ENCODE results near the gene NTN5. TPM values are rescaled to one million over a fixed set of nuclear protein-coding genes. Genes with fewer than 3 reads are reported as not detected.
"Not testable (repeated sequence)": the region's sequence is repeated elsewhere in the genome, so short reads cannot be mapped to it uniquely, and the experiment has no call there.

The NTN5 gene
- total RNA-seq, 4 donors from 2014 or later: 0.47 to 1.9 (median 0.58) TPM; not detected in 1

DNA sequence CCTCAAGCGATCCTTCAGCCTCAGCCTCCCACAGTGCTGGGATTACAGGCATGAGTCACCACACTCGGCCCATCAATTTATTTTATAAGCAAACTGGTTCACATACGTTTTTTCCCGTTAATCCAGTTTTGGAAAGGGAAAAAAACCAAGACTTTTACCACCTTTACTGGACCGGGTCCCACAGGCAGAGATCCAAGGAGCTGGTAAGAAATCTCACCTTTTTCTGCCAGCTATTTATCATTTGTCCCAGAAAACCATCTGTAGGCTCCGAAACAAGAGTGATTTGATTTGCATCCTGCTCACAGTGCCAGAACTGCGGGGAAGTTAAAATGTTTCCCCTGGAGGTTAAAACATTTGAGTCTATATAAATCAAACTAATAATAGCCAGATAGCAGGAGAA lies 16.6 kb upstream of the NTN5 start:
- intact Hi-C loops (cut with DNase I; ENCODE audit: low total_unique reads): no loop called here
- TF ChIP-seq POLR2A (IDR thresholded peaks at IDR 0.05): no peak
- TF ChIP-seq, protein P1, sequence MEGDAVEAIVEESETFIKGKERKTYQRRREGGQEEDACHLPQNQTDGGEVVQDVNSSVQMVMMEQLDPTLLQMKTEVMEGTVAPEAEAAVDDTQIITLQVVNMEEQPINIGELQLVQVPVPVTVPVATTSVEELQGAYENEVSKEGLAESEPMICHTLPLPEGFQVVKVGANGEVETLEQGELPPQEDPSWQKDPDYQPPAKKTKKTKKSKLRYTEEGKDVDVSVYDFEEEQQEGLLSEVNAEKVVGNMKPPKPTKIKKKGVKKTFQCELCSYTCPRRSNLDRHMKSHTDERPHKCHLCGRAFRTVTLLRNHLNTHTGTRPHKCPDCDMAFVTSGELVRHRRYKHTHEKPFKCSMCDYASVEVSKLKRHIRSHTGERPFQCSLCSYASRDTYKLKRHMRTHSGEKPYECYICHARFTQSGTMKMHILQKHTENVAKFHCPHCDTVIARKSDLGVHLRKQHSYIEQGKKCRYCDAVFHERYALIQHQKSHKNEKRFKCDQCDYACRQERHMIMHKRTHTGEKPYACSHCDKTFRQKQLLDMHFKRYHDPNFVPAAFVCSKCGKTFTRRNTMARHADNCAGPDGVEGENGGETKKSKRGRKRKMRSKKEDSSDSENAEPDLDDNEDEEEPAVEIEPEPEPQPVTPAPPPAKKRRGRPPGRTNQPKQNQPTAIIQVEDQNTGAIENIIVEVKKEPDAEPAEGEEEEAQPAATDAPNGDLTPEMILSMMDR (IDR thresholded peaks at IDR 0.05): no peak
- no peak for DNase-seq (ENCODE audit: low spot score in 2 of 2)
- H3K4me3 ChIP-seq (ENCODE audit: low read depth, poor library complexity, severe bottlenecking): no peak overlapping the region
- WGBS, 2 donors: 38 to 45% methylated on average over 7 of the region's 7 CpGs

DNA sequence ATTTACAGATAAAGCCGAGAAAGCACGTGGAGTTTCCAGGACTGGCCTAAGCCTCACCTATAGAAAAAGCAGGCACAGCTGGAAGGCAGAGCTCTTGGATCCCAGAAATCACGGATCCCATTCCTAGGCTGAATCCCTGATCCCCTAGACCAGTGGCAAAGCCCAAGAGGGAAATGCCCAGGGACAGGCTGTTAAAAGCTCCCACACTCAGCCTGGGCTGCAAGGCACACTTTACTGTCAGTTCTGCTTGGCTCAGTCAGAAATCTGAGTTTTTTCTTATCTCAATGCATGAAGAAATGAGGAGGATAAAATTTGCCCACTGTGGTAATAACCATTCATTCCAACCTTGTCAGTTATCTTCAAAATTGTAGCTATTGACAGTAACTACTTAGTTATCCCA lies 15.0 kb upstream of the NTN5 start:
- H3K4me3 ChIP-seq (ENCODE audit: low read depth, poor library complexity, severe bottlenecking): no peak overlapping the region
- DNase-seq (ENCODE audit: low spot score in 2 of 2): no peak
- TF ChIP-seq, protein P1 (IDR thresholded peaks at IDR 0.05): no peak
- TF ChIP-seq POLR2A (IDR thresholded peaks at IDR 0.05): no peak
- intact Hi-C loops (cut with DNase I; ENCODE audit: low total_unique reads): no loop called here
- 91 to 93% methylated on average over 3 of the region's 3 CpGs for WGBS, 2 donors

DNA sequence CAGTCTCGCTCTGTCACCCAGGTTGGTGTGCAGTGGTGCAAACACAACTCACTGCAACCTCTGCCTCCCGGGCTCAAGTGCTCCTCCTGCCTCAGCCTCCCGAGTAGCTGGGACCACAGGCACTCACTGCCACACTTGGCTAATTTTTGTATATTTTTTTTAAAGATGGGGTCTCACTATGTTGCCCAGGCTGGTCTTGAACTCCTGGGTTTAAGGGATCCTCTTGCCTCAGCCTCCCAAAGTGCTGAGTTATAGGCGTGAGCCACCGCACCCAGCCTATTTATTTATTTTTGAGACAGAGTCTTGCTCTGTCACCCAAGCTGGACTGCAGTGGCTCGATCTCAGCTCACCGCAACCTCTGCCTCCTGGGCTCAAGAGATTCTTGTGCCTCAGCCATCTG lies 13.8 kb upstream of the NTN5 start:
- H3K4me3 ChIP-seq (ENCODE audit: low read depth, poor library complexity, severe bottlenecking); DNase-seq (ENCODE audit: low spot score in 2 of 2); intact Hi-C loops (cut with DNase I; ENCODE audit: low total_unique reads): not testable (repeated sequence)
- WGBS, 2 donors: 92% methylated on average over 7 of the region's 7 CpGs

DNA sequence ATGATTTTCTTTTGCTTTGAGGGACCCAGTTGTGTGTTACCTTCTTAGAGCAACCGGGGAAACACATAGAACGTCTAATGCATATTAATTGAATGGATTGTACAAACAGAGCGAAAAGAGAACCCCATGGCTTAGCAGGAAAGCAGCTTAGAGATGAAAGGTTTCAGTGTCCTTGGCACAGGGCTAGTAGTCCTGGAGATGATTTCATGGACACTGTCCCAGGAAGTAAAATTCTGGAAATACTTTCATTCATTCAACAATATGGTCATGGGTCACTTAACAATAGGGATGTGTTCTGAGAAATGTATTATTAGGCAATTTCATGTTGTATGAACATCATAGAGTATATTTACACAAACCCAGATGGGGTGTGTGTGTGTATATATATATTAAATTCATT lies 13.3 kb upstream of the NTN5 start:
- H3K4me3 ChIP-seq (ENCODE audit: low read depth, poor library complexity, severe bottlenecking): no peak overlapping the region
- DNase-seq (ENCODE audit: low spot score in 2 of 2): no peak
- intact Hi-C loops (cut with DNase I; ENCODE audit: low total_unique reads): no loop called here
- WGBS, 2 donors: 79 to 87% methylated on average over 3 of the region's 3 CpGs
- TF ChIP-seq POLR2A (IDR thresholded peaks at IDR 0.05): no peak
- TF ChIP-seq, protein P1 (IDR thresholded peaks at IDR 0.05): no peak

DNA sequence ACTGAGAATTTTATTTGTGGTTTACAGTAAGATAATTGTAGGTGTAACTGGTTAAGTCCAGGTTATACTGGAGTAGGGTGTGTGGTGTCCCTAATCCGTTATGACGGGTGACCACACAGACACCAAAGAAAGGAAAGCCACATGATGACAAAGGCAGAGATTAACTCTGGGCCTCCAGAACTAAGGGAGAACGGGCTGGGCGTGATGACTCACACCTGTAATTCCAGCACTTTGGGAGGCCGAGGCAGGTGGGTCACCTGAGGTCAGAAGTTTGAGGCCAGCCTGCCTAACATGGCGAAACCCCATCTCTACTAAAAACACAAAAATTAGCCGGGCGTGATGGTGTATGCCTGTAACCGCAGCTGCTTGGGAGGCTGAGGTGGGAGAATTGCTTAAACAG lies 12.8 kb upstream of the NTN5 start:
- TF ChIP-seq POLR2A (IDR thresholded peaks at IDR 0.05): no peak
- TF ChIP-seq, protein P1 (IDR thresholded peaks at IDR 0.05): no peak
- no peak for DNase-seq (ENCODE audit: low spot score in 2 of 2)
- no peak overlapping the region for H3K4me3 ChIP-seq (ENCODE audit: low read depth, poor library complexity, severe bottlenecking)
- intact Hi-C loops (cut with DNase I; ENCODE audit: low total_unique reads): no loop called here
- WGBS, 2 donors: 80% methylated on average over 9 of the region's 9 CpGs

DNA sequence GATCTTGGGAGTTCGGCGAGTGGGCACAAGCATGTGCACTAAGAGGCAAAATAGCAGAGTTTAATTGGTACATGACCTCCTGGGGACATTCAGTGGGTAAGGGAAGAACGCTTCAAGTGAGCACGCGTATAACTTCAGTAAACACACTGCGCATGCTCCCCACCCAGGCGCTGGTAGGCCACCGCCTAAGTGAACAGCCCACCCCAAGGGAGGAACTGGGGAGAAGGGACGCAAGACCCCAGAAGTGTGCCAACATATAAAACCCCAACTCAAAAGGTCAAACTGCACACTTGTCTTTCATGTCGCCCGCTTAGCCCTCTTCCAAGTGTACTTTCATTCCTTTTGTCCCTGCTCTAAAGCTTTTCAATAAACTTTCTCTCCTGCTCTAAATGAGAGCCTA lies 10.5 kb upstream of the NTN5 start:
- 65 to 79% methylated on average over 11 of the region's 11 CpGs for WGBS, 2 donors
- TF ChIP-seq, protein P1 (IDR thresholded peaks at IDR 0.05): no peak
- no peak for TF ChIP-seq POLR2A (IDR thresholded peaks at IDR 0.05)
- no peak for DNase-seq (ENCODE audit: low spot score in 2 of 2)
- intact Hi-C loops (cut with DNase I; ENCODE audit: low total_unique reads): no loop called here
- H3K4me3 ChIP-seq (ENCODE audit: low read depth, poor library complexity, severe bottlenecking): no peak overlapping the region

Measured in lower leg skin (tissue), 4 donors.